ENCODE measurements around the gene PODN.
A peak's percentile ranks its signal among the peaks of the same experiment; 100 is the strongest.

The PODN gene, protein sequence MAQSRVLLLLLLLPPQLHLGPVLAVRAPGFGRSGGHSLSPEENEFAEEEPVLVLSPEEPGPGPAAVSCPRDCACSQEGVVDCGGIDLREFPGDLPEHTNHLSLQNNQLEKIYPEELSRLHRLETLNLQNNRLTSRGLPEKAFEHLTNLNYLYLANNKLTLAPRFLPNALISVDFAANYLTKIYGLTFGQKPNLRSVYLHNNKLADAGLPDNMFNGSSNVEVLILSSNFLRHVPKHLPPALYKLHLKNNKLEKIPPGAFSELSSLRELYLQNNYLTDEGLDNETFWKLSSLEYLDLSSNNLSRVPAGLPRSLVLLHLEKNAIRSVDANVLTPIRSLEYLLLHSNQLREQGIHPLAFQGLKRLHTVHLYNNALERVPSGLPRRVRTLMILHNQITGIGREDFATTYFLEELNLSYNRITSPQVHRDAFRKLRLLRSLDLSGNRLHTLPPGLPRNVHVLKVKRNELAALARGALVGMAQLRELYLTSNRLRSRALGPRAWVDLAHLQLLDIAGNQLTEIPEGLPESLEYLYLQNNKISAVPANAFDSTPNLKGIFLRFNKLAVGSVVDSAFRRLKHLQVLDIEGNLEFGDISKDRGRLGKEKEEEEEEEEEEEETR
- total RNA-seq: 0 to 0.73 (median 0.04) reads per million in 4 experiments

DNA sequence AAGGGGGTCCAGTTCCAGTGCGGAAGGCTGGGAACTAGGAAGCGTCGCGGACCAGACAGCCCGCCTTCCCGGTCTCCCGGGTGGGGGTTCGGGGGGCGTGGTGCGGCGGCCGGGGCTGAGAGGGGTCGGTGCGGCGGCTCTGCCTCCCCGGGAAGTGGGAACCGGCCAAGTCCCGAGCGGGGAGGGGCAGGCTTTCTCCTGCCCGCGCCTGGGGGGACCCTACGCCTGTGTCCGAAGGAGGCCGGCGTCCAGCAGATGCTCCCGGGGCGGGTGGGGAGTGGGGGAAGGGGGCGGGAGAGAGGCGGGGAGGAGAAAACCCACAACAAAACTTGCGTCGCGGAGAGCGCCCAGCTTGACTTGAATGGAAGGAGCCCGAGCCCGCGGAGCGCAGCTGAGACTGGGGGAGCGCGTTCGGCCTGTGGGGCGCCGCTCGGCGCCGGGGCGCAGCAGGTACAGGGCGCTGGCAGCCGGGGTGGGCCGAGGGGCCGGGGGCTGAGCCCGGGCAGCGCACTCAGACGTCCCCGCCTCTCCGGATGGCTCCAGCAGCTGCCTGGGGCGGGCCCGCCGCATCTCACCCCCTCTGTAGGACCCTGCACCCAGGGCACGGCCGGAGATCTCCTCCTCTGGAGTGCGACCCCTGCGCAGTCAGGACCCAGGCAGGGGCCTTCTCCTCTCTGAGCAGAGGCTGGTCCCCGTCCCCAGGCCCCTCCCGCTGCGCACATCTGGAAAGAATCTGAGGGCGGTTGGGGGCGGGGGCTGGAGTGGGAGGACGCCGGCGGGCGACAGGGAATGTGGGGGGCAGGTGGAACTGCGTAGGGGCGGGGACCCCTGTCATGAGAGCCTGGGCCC lies at the start of gene PODN:
PODN (plus strand) TSS at position 355 of the 849 bp plus-strand sequence. CDS start 7,643 bp downstream, outside the sequence.
- no peak for DNase-seq

DNA sequence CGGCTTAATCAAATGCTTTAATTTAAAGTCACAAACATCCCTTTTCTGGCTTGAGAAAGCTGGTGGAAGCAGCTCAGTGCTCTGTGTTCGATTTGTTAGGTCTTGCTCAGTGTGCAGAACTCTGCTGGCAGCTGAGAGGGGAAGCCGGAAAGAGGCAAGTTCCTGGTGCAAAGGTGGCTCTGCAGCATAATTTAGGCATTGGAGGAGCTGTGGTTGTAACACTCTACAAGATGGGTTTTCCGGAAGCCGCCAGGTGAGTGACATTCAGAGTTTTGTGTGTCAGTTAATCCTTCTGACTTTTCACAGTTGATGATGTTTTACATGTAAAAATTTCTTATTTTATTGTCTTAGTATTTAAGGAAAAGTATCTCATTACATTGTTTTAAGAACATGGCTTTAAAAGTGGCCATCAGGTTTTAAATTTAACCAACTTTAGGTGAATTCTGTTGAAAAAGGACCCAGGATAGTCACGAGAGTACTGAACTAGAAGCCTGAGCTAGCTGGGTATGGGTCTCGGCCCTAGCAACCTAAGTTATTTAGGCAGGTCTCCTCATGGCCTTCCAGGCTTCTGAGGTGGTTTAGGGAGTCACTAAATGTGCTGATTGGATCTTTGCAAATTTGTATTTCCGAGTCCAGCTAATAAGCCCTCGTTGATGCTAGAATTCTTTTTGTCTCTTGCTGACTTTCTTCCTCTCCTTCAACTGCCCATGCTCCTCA lies 47.1 kb upstream of the PODN start:
- DNase-seq: peak; percentile 54

DNA sequence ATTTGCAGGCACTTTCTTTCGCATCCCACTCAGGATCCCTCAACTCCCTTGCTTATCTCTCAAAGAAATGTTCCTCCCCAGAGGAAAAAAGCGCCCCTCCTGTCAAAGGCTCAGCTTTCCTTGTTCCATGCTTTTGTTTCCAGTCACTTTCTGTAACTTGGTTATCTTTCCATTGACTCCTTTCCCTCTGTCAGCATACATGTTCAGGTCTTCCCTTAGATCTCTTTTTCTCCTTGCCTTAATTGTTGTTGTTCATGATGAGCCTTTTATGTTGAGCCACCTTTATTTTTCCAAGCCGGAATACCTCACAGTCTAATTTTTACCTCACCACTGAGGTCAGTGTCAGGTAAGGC lies 46.5 kb upstream of the PODN start:
- no peak for DNase-seq

DNA sequence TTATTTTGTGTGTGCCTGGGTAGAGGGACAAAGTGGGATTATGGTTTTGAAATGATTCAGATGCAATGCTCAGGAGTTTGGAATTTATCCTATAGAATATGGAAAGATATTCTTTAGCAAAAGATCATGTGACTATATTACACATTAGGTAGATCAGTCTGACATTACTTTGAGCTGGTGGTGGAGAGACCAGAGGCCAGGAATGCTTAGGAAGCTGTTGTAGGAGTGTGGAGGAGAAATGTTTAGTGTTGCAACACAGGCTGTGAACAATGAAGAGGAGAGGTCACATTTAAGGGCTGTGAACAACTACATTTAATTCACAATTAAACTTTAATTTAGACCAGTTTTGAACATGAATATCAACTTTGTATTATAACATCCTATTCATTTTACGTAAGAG lies 45.3 kb upstream of the PODN start:
- no peak for DNase-seq

DNA sequence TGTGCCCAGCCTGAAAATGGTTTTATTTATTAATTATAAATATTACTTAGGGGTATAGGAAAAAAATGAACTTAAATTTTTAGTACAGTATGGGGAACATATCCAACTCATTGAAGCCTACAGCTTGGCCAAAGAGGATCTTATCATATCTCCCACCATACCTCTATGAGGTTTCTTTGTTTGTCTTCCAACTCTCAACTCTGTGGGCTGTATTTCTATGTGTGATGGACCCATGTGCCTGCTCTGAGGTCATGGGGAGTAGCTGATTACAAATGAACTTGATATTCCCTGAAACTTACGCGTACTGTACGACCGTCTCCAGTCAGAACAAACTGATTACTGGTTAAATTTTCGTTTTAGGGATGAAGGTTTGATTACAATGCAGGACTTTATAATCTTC lies 41.4 kb upstream of the PODN start:
- no peak for DNase-seq

DNA sequence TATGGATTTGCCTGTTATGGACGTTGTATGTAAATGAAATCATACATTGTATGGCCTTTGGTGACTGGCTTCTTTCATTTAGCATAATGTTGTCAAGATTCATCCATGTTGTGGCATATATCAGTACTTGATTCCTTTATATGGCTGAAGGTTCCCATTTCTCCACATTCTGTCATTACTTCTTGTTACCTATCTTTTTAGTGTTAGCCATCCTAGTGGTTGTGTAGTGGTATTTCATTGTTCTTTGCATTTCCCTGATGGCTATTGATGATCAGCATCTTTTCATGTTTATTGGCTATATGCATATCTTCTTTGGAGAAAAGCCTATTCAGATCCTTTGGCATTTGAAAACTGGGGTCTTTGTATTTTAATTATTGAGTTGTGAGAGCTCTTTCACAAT lies 39.8 kb upstream of the PODN start:
- no peak for DNase-seq

DNA sequence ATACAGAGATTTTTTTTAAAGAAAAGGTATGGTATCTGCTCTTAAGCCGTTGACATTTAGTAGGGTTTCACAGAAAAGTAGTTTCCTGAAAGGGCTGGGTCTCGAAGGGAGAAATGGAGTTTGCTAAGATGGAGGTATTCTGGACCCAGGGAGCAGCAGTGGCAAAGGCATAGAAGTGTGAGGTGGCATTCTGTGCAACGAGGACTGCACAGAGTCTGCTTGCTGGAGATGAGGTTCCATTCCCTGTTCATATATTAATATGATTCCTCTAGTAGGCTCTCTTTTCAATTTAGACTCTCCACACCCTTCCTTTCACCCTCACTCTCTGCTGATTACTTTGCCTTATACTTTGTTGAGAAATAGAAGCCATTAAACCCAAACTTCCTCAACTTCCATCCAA lies 38.5 kb upstream of the PODN start:
- no peak for DNase-seq

DNA sequence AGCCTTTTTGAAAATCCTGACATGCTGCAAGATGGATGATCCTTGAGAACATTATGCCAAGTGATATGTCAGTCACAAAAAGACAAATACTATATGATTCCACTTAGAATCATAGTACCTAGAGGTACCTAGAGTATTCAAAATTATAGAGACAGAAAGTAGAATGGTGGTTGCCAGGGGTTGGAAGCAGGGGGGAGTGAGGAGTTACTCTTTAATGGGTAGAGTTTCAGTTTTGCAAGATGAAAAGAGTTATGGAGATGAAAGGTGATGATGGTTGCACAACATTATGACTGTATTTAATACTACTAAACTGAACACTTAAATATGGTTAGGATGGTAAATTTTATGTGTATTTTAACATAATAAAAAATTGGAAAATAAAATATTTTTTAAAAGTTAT lies 37.9 kb upstream of the PODN start:
- no peak for DNase-seq

DNA sequence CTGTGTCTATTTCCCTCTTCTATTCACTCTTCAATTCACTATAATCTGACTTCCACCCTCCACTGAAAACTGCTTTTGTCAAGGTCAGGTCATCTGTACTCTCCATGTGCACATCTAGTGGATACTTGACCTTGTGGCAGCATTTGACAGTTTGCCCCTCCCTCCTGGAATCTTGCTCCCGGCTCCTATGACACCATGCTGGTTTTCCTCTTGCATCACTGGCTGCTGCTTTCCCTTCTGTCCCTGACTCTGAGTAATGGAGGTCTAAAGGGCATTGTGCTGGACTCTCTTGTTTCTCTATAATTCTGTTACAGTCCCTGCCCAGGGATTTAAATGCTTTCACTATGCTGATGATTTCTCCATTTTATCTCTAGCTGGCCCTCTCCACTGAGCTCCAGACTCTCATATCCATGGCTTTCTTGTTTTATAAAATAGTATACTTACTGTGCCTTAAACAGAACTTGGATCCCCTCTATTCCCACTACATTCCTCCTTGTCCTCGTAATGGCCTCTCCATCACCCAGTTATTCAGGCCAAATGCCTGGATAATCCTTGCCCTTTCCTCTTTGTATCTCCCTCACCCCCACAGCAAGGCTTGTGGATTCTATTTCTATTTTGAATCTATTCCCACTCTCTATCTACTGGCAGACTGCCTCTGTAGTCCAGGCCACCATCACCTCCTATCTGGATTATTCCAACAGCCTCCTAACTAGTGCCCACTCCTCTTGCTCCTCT lies 36.8 kb upstream of the PODN start:
- DNase-seq: no peak

DNA sequence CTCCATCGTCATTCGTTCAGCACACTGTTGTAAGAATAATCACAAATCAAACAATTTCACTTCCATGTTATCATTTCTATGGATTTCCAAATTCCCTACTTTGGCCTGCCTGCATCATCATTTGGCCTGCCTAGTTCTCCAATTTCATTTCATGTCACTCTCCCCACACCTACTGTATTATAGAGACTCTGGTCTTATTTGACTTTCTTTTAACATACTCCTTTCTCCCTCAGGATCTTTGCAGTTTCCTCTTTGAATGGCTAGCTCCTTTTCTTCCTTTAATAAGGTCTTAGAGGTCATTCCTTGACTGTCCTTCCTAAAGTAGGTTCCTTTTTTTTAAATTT lies 36.3 kb upstream of the PODN start:
- no peak for DNase-seq

DNA sequence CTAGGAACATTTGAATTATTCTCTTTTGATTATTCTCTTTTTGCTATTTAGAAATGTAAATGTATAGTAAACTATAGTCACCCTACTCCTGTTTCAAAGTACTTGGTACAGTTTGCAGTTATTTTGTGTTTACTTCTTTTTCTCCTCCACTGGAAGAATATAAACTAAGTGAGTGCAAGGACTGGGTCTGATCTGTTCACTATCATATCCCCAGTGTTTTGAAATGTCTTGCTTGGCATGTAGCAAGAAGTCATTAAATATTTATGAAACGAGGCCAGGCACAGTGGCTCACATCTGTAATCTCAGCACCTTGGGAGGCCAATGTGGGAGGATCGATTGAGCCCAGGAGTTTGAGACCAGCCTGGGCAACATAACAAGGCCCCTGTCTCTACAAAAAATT lies 35.8 kb upstream of the PODN start:
- no peak for DNase-seq

DNA sequence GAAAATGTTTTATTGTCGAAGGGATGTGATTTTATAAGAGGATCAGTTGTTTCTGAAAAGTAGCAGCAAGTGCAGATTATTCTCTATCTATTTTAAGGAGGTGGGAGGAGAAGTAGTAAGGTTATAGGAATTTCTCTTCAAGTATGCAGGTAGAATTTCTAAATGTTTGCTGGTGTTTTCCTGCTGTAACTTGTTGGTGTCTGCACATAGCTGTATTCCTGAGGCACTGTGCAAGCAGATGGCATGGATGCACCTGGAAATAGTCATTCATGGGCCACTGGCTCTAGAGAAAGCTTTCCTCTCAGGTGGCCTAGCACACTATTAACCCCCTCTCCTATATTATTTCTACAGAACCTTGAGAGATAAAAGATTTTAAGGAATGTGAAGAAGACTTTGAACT lies 30.3 kb upstream of the PODN start:
- no peak for DNase-seq

DNA sequence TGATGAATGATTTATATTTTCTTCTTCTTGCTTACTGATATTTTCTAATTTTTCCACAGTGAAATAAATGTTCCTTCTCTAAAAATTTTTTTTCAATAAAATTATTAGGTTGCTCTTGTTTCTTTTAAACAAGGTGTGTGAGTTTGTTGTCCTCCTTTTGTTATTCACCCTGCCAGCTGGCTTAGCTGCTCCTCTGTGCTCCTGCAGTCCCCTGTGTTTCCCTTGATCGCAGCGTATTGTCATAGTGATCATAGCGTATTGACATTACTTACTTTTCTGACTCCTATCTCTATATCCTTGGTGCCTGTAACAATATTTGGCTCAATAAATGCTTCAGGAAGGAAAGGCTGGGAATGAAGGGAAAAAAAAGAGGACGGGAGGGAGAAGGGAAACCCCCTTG lies 24.9 kb upstream of the PODN start:
- DNase-seq: no peak

DNA sequence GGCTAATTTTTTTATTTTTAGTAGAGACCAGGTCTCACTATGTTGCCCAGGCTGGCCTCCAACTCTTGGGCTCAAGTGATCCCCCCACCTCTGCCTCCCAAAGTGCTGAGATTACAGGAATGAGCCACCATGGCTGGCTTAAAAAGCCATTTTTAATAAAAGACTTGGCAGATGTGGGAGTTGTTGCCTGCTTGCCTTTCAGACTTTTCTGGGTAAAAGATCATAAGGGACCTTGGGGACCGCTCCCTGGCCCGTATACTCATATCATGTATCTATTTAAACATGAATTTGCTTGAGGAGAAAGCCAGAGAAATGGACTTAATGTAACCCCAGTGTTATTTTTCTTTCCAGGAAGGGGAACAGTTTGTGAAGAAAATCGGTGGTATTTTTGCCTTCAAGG lies 23.4 kb upstream of the PODN start:
- no peak for DNase-seq

DNA sequence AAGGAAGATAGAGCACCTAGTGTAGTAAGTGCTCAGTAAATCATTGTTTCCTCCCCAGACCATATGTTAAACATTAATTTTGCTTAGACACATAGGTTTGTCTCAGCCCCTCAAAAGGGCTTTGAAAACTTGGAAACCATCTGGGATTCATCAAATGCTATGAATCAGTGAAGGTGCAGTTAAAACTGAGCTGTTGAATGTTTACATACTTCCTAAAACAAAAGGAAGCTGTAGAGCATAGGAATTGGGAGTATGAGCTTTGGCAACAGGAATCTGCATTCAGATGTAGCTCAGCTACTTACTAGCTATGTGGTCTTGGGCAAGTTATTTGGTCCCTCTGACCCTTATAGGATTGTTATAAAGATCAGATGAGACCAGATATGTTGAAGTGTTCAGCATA lies 18.7 kb upstream of the PODN start:
- DNase-seq: no peak

DNA sequence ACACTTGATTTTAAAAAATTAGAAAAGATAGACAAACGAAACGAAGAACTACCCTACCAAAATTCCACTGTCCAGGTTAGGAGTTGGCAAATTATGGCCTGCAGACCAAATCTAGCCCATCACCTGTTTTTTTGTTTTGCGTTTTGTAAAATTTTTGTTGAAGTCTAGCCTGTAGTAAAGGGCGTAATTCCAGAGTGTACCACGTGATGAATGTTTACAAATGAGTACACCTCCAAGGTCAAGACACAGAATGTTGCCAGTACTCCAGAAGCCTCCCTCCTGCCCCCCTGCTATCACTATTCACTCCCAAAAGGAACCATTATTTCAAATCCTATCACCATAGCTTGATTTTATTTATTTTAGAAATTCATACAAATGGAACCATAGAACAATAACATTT lies 17.1 kb upstream of the PODN start:
- DNase-seq: no peak

DNA sequence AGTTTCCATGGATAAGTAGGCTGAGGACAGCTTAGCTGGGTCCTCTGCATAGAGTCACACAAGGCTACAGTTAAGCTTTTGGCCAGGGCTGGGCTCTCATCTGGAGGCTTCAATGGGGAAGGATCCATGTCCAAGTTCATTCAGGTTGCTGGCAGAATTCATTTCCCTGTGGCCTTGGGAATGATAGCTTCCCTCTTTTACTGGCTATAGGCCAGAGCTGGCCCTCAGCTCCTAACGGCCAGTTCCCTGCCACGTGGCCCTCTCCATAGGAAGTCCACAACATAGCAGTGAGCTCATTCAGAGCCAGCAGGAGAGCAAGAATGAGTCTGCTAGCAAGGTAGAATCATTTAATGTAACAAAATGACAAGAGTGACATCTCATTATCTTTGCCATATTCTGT lies 15.1 kb upstream of the PODN start:
- no peak for DNase-seq

DNA sequence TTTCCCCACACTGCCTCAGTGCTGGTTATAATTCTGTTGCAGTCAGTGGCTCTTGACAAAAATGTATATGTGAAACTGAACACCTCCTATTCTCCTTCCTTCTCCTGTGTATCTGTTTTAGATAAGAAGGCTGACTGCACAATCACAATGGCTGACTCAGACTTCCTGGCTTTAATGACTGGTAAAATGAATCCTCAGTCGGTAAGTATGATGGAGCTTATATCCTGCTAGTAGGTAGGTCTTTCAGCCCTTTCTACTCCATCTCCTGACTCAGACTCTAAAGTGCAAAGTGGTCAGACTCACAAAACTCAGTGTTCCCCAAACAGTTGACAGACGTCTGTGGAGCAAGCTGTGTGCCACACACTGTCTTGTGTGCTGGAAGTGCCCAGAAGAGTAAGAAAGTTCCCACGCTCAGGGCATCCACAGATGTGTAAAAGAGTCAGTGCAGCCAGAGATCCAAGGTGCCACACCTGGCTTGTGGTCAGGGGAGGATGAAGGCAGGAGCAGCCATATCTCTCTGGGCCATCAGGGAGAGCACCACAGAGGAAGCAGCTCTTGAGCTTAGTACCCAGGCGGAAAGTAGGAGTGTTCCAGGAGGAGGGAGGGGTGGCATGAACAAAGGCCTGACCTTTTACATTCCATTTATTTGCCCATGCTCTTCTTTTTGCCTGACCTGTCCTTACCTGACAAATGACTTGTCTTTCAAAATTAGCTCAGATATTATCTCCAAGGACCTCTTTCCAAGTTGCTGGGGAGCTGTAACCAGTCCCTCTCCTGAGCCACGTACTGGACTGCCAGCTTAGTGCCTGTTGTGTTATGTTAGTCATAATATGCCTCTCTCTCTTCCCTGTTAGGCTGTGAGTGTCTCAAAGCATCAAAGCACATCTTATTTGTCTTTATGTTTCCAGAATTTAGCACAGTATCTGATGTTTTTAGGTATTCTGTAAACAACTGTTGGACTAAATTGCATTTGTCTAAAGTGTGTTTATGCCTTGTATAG lies 14.0 kb upstream of the PODN start:
- DNase-seq: no peak

DNA sequence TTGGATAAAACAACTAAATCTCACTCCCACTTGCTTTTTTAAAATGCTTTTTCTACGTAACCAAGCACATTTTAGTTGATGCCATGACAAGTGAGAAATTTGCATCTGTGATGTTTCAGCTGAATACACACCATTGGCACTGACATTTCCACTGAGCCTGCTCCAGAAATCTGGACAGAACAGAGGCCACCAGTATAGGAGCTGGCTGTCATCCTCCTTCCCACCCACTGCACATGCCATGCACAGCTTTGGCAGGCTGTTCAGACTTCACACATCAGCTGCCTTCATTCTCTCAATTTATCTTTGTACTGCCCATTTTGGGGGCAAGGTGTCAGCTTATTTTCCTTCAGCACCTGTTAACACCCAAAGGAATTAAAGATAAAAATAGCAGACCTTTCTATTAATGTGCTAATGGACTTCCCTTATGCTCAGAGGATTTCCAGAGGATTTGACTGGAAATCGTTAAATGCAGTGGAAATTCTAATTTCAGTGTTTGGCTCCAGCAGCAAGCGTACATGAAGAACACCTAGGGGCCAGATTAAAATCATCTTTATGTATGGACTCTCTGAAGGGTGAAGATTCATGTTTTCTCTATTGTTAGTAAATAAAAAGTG lies 12.9 kb upstream of the PODN start:
- DNase-seq: no peak

DNA sequence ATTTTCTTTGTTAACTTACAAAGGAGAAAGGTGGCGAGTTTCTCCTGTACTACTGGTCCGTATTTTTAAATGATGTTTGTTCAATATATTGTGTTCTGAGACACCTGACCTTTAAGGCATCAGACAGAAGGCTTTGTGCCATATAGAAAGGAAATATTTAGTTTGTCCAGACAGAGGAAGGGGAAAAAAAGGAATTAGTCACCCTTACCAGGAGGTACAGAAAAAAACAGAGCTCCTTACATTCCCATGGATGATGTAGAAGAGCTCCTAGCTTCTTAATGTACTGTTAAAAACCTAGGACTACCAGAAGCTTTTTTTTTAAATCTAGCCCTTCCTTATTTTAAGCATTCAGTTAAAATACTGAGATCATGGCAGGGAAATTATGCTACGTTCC lies 12.4 kb upstream of the PODN start:
- no peak for DNase-seq

DNA sequence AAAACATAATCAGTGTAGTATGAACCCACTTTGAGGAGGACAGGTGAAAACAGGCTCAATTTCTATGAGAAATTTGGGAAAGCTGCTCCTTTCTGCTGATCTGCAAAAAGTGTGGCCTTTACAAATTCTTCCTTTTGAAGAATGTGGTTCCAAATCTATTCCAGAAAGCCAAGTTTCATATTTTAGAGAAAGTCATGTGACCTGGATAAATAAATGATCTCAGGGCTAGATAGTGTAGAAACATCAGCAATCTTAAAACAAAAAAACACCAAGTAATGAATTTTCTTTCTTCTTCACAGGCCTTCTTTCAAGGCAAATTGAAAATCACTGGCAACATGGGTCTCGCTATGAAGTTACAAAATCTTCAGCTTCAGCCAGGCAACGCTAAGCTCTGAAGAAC lies 11.7 kb upstream of the PODN start:
- no peak for DNase-seq

Measured in effector CD8-positive, alpha-beta T cell (primary cell).